ENCODE measurements around the gene C1QTNF12. TPM values are rescaled to one million over a fixed set of nuclear protein-coding genes. Genes with fewer than 3 reads are reported as not detected.

The C1QTNF12 gene
- total RNA-seq, 4 donors from 2014 or later, result 4.3 to 23.5 (median 7.1) TPM

- WGBS, result 48% methylated on average over 5 of the region's 7 CpGs
- H3K27ac ChIP-seq, result no peak overlapping the region
- H3K4me3 ChIP-seq, result no peak overlapping the region
These were observed 24.3 kb upstream of the C1QTNF12 start for GRCh38 chr1:1270813-1271212.

GRCh38 chr1:1268284-1268682 is 21.8 kb upstream of the C1QTNF12 start:
- no peak for DNase-seq (ENCODE audit: low spot score in 2 of 2)
- TF ChIP-seq, protein P1, sequence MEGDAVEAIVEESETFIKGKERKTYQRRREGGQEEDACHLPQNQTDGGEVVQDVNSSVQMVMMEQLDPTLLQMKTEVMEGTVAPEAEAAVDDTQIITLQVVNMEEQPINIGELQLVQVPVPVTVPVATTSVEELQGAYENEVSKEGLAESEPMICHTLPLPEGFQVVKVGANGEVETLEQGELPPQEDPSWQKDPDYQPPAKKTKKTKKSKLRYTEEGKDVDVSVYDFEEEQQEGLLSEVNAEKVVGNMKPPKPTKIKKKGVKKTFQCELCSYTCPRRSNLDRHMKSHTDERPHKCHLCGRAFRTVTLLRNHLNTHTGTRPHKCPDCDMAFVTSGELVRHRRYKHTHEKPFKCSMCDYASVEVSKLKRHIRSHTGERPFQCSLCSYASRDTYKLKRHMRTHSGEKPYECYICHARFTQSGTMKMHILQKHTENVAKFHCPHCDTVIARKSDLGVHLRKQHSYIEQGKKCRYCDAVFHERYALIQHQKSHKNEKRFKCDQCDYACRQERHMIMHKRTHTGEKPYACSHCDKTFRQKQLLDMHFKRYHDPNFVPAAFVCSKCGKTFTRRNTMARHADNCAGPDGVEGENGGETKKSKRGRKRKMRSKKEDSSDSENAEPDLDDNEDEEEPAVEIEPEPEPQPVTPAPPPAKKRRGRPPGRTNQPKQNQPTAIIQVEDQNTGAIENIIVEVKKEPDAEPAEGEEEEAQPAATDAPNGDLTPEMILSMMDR (IDR thresholded peaks at IDR 0.05), result no peak
- no peak for TF ChIP-seq POLR2A (IDR thresholded peaks at IDR 0.05)
- TF ChIP-seq POLR2AphosphoS5 (IDR thresholded peaks at IDR 0.05), result no peak
- 90% methylated on average over 13 of the region's 13 CpGs for WGBS
- peaks cover 33% of the 10 kb centered on the region for H3K4me1 ChIP-seq
- H3K9me3 ChIP-seq, result no peaks in the 10 kb centered on the region
- no peak overlapping the region for H3K4me3 ChIP-seq
- H3K27me3 ChIP-seq, result no peaks in the 10 kb centered on the region
- H3K36me3 ChIP-seq, result peaks cover 55% of the 10 kb centered on the region
- H3K27ac ChIP-seq, result no peak overlapping the region

More at GRCh38 chr1:1270813-1271212, 24.3 kb upstream of the C1QTNF12 start:
- H3K27me3 ChIP-seq, result no peaks in the 10 kb centered on the region
- peaks cover 29% of the 10 kb centered on the region for H3K36me3 ChIP-seq
- no peak for DNase-seq (ENCODE audit: low spot score in 2 of 2)
- peaks cover 44% of the 10 kb centered on the region for H3K4me1 ChIP-seq
- no peaks in the 10 kb centered on the region for H3K9me3 ChIP-seq
- no peak for TF ChIP-seq POLR2AphosphoS5 (IDR thresholded peaks at IDR 0.05)
- TF ChIP-seq, protein P1 (IDR thresholded peaks at IDR 0.05), result no peak
- no peak for TF ChIP-seq POLR2A (IDR thresholded peaks at IDR 0.05)
- no peak for TF ChIP-seq EP300 (IDR thresholded peaks at IDR 0.05)

DNA sequence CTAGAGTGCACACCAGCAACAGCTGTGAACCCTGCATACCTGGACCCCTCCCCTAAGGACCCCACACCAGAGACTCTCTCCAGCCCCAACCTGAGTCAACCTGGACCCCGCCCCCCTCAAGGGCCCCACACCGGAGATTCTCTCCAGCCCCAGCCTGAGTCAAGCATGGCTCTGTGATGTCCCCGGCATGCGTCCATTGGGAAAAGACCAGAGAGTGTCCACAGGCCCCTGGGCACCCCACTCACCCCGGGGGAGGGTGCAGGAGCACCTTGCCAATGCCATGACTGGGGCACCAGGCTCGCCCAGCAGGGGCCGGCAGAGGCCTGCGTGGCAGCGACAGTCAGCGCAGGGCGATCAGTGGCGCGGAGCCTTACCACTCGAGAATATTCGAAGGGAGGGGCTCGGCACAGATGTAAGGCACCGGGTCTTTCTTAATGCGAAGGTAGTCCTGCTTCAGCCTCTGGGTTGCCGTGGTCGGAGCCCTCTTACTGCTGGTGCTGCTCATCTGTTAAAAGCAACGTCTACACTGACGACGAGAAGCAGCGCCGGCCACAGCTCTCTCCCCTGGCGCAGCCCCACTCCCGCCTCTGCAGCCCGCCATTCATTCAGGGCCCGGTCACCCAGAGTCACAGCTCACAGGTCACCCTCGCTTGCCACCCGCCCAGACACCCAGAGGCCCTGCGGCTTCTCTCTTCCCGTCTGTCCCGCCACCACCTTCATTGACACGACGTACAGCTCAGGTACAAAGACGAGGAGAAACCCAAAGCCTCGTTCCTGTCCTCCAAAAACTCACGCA is 21.2 kb upstream of the C1QTNF12 start:
- Histone ChIP-seq H3K27ac (no peak overlapping the region), H3K36me3 (peaks cover 61% of the 10 kb centered on the region), H3K27me3 (no peaks in the 10 kb centered on the region), H3K4me3 (no peak overlapping the region), H3K4me1 (peaks cover 29% of the 10 kb centered on the region), H3K9me3 (no peaks in the 10 kb centered on the region)
- no peak for TF ChIP-seq EP300 (IDR thresholded peaks at IDR 0.05)
- TF ChIP-seq POLR2AphosphoS5 (IDR thresholded peaks at IDR 0.05), result no peak
- TF ChIP-seq, protein P1 (IDR thresholded peaks at IDR 0.05), result no peak
- TF ChIP-seq POLR2A (IDR thresholded peaks at IDR 0.05), result no peak
- no peak for DNase-seq (ENCODE audit: low spot score in 2 of 2)
- 94% methylated on average over 36 of the region's 39 CpGs for WGBS

- H3K36me3 ChIP-seq, result peaks cover 81% of the 10 kb centered on the region
- H3K9me3 ChIP-seq, result no peaks in the 10 kb centered on the region
- no peaks in the 10 kb centered on the region for H3K27me3 ChIP-seq
- WGBS, result 80% methylated on average over 8 of the region's 10 CpGs
- no peak for DNase-seq (ENCODE audit: low spot score in 2 of 2)
- no peak overlapping the region for H3K27ac ChIP-seq
- H3K4me3 ChIP-seq, result no peak overlapping the region
- peaks cover 7% of the 10 kb centered on the region for H3K4me1 ChIP-seq
- TF ChIP-seq POLR2A (IDR thresholded peaks at IDR 0.05), result no peak
- no peak for TF ChIP-seq POLR2AphosphoS5 (IDR thresholded peaks at IDR 0.05)
- TF ChIP-seq, protein P1 (IDR thresholded peaks at IDR 0.05), result no peak
- TF ChIP-seq EP300 (IDR thresholded peaks at IDR 0.05), result no peak
These were observed 18.3 kb upstream of the C1QTNF12 start for GRCh38 chr1:1264868-1265272.

DNA sequence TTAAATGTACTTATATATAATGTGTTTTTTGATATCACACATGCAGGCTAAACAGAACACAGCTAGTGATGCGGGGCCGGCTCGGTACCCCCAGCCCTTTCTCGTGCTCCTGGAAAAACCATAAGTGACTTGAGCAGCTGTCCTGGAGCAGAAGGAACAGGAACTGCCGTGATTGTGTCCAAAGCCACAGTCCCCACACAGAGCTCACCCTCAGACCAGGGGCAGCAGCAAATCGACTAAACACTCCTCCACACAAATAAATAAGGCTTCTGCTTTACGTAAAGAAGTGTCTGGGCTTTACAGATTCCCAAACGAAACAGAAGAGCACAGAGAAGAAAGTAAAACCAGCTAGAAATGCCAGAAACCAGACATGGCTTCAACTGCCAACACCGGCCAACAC is 17.5 kb upstream of the C1QTNF12 start:
- DNase-seq (ENCODE audit: low spot score in 2 of 2), result no peak
- no peaks in the 10 kb centered on the region for H3K9me3 ChIP-seq
- TF ChIP-seq POLR2AphosphoS5 (IDR thresholded peaks at IDR 0.05), result no peak
- TF ChIP-seq, protein P1 (IDR thresholded peaks at IDR 0.05), result no peak
- TF ChIP-seq POLR2A (IDR thresholded peaks at IDR 0.05), result no peak
- TF ChIP-seq EP300 (IDR thresholded peaks at IDR 0.05), result no peak
- H3K4me3 ChIP-seq, result no peak overlapping the region
- H3K4me1 ChIP-seq, result peaks cover 12% of the 10 kb centered on the region
- H3K27me3 ChIP-seq, result no peaks in the 10 kb centered on the region
- 88% methylated on average over 9 of the region's 9 CpGs for WGBS
- peaks cover 89% of the 10 kb centered on the region for H3K36me3 ChIP-seq
- no peak overlapping the region for H3K27ac ChIP-seq

Data from suprapubic skin (tissue), 4 donors.